ENCODE measurements around the gene BRD3OS. TPM values are rescaled to one million over a fixed set of nuclear protein-coding genes. Genes with fewer than 3 reads are reported as not detected.
A peak's percentile ranks its signal among the peaks of the same experiment; 100 is the strongest.

The BRD3OS gene
- total and polyA plus RNA-seq, 2 of the 13 experiments (the other 11 are each of a cell fraction or from before 2014, with no cell fraction given): 4.9 to 5.7 TPM

DNA sequence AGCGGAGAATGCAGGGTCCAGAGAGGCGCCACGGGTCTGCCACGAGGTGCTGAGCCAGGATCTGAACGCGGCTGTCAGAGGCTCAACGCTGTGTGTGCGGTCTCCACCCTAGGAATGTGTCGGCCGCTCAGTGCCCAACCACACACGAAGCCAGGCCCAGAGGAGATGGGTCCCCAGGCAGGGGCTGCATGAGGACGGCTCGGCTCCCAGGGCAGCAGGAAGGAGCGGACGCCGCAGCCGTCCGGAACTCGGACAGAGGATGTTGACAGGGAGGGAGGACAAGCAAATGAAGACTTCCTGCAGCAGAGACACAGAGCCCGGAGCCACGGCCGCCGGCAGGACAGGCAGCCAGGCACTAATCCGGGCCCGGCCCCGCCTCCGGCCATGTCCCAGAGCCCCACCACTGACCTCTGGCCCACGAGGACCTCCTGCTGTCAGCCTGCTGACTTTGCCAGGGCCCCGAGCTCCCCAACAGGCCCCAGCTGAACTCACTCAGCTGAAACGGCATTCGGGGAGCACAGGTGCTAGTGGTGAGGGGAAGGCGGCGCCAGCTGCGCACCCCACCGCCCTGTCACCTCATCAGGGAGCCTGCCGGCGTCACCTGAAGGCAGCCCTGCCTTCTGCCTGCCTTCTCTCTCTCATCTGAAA is 45.9 kb upstream of the BRD3OS start (continued):
- TF ChIP-seq, protein P1, sequence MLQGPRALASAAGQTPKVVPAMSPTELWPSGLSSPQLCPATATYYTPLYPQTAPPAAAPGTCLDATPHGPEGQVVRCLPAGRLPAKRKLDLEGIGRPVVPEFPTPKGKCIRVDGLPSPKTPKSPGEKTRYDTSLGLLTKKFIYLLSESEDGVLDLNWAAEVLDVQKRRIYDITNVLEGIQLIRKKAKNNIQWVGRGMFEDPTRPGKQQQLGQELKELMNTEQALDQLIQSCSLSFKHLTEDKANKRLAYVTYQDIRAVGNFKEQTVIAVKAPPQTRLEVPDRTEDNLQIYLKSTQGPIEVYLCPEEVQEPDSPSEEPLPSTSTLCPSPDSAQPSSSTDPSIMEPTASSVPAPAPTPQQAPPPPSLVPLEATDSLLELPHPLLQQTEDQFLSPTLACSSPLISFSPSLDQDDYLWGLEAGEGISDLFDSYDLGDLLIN (CRISPR knock-in tag; IDR thresholded peaks at IDR 0.05; ENCODE audit: borderline replicate concordance): no peak
- TF ChIP-seq KAT8 (CRISPR knock-in tag; IDR thresholded peaks at IDR 0.05): peak; percentile 63
- TF ChIP-seq ZNF10 (CRISPR knock-in tag; IDR thresholded peaks at IDR 0.05; ENCODE audit: borderline replicate concordance, low read depth): no peak
- TF ChIP-seq, protein P2, sequence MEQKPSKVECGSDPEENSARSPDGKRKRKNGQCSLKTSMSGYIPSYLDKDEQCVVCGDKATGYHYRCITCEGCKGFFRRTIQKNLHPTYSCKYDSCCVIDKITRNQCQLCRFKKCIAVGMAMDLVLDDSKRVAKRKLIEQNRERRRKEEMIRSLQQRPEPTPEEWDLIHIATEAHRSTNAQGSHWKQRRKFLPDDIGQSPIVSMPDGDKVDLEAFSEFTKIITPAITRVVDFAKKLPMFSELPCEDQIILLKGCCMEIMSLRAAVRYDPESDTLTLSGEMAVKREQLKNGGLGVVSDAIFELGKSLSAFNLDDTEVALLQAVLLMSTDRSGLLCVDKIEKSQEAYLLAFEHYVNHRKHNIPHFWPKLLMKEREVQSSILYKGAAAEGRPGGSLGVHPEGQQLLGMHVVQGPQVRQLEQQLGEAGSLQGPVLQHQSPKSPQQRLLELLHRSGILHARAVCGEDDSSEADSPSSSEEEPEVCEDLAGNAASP (CRISPR knock-in tag; IDR thresholded peaks at IDR 0.05; ENCODE audit: borderline replicate concordance): peak; percentile 80
- TF ChIP-seq TSC22D2 (CRISPR knock-in tag; IDR thresholded peaks at IDR 0.05; ENCODE audit: borderline replicate concordance): no peak
- TF ChIP-seq MEIS1 (CRISPR knock-in tag; IDR thresholded peaks at IDR 0.05; ENCODE audit: borderline replicate concordance): peak; percentile 83
- TF ChIP-seq EP300 (IDR thresholded peaks at IDR 0.05; ENCODE audit: low read depth in 2 of 2, low read length in 2 of 2): peak in 1 of 2 experiments; percentile 46; a peak in 1 of 4 replicates
- TF ChIP-seq EP300 (CRISPR knock-in tag; IDR thresholded peaks at IDR 0.05; ENCODE audit: borderline replicate concordance): no peak
- peak; percentile 27; the same call in 1 of the 2 replicates for TF ChIP-seq ZNF557 (CRISPR knock-in tag; IDR thresholded peaks at IDR 0.05)
- TF ChIP-seq, protein P3, sequence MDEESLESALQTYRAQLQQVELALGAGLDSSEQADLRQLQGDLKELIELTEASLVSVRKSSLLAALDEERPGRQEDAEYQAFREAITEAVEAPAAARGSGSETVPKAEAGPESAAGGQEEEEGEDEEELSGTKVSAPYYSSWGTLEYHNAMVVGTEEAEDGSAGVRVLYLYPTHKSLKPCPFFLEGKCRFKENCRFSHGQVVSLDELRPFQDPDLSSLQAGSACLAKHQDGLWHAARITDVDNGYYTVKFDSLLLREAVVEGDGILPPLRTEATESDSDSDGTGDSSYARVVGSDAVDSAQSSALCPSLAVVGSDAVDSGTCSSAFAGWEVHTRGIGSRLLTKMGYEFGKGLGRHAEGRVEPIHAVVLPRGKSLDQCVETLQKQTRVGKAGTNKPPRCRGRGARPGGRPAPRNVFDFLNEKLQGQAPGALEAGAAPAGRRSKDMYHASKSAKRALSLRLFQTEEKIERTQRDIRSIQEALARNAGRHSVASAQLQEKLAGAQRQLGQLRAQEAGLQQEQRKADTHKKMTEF (CRISPR knock-in tag; IDR thresholded peaks at IDR 0.05): peak; percentile 62; the same call in 1 of the 2 replicates
- TF ChIP-seq, protein P4, sequence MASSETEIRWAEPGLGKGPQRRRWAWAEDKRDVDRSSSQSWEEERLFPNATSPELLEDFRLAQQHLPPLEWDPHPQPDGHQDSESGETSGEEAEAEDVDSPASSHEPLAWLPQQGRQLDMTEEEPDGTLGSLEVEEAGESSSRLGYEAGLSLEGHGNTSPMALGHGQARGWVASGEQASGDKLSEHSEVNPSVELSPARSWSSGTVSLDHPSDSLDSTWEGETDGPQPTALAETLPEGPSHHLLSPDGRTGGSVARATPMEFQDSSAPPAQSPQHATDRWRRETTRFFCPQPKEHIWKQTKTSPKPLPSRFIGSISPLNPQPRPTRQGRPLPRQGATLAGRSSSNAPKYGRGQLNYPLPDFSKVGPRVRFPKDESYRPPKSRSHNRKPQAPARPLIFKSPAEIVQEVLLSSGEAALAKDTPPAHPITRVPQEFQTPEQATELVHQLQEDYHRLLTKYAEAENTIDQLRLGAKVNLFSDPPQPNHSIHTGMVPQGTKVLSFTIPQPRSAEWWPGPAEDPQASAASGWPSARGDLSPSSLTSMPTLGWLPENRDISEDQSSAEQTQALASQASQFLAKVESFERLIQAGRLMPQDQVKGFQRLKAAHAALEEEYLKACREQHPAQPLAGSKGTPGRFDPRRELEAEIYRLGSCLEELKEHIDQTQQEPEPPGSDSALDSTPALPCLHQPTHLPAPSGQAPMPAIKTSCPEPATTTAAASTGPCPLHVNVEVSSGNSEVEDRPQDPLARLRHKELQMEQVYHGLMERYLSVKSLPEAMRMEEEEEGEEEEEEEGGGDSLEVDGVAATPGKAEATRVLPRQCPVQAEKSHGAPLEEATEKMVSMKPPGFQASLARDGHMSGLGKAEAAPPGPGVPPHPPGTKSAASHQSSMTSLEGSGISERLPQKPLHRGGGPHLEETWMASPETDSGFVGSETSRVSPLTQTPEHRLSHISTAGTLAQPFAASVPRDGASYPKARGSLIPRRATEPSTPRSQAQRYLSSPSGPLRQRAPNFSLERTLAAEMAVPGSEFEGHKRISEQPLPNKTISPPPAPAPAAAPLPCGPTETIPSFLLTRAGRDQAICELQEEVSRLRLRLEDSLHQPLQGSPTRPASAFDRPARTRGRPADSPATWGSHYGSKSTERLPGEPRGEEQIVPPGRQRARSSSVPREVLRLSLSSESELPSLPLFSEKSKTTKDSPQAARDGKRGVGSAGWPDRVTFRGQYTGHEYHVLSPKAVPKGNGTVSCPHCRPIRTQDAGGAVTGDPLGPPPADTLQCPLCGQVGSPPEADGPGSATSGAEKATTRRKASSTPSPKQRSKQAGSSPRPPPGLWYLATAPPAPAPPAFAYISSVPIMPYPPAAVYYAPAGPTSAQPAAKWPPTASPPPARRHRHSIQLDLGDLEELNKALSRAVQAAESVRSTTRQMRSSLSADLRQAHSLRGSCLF (CRISPR knock-in tag; IDR thresholded peaks at IDR 0.05; ENCODE audit: borderline replicate concordance): no peak
- 0 out of 2 replicates have a peak, but pooled peaks have one; percentile 23 for TF ChIP-seq ZNF558 (CRISPR knock-in tag; IDR thresholded peaks at IDR 0.05; ENCODE audit: borderline replicate concordance)
- TF ChIP-seq HDAC2 (CRISPR knock-in tag; IDR thresholded peaks at IDR 0.05): peak; percentile 84
- 0 out of 2 replicates have a peak, but pooled peaks have one; percentile 62 for TF ChIP-seq DPF2 (CRISPR knock-in tag; IDR thresholded peaks at IDR 0.05; ENCODE audit: borderline replicate concordance, low read depth)
- TF ChIP-seq ZNF225 (CRISPR knock-in tag; IDR thresholded peaks at IDR 0.05): 0 out of 2 replicates have a peak, but pooled peaks have one; percentile 21
- peak; percentile 59; the same call in 1 of the 2 replicates for TF ChIP-seq NCOA2 (CRISPR knock-in tag; IDR thresholded peaks at IDR 0.05)
- TF ChIP-seq, protein P5, sequence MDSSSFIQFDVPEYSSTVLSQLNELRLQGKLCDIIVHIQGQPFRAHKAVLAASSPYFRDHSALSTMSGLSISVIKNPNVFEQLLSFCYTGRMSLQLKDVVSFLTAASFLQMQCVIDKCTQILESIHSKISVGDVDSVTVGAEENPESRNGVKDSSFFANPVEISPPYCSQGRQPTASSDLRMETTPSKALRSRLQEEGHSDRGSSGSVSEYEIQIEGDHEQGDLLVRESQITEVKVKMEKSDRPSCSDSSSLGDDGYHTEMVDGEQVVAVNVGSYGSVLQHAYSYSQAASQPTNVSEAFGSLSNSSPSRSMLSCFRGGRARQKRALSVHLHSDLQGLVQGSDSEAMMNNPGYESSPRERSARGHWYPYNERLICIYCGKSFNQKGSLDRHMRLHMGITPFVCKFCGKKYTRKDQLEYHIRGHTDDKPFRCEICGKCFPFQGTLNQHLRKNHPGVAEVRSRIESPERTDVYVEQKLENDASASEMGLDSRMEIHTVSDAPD (CRISPR knock-in tag; IDR thresholded peaks at IDR 0.05): no peak; the same call in 1 of the 2 replicates
- TF ChIP-seq ZNF614 (CRISPR knock-in tag; IDR thresholded peaks at IDR 0.05; ENCODE audit: borderline replicate concordance): 0 out of 2 replicates have a peak, but pooled peaks have one; percentile 10
